SKM-1 (cell line): ENCODE measurements around the gene CEBPG.
A peak's percentile ranks its signal among the peaks of the same experiment; 100 is the strongest.

Experiments
- DNase-seq: peaks from one replicate; lab custom pipeline; 2025; ENCODE audit not compliant: unreplicated experiment; lab: John Stamatoyannopoulos, UW

CEBPG gene

GRCh38 chr19:33405254-33405552 lies 31.7 kb downstream of the CEBPG start:
- no peak for DNase-seq

- DNase-seq = no peak
These were observed 32.3 kb downstream of the CEBPG start for GRCh38 chr19:33405553-33406461.

DNA sequence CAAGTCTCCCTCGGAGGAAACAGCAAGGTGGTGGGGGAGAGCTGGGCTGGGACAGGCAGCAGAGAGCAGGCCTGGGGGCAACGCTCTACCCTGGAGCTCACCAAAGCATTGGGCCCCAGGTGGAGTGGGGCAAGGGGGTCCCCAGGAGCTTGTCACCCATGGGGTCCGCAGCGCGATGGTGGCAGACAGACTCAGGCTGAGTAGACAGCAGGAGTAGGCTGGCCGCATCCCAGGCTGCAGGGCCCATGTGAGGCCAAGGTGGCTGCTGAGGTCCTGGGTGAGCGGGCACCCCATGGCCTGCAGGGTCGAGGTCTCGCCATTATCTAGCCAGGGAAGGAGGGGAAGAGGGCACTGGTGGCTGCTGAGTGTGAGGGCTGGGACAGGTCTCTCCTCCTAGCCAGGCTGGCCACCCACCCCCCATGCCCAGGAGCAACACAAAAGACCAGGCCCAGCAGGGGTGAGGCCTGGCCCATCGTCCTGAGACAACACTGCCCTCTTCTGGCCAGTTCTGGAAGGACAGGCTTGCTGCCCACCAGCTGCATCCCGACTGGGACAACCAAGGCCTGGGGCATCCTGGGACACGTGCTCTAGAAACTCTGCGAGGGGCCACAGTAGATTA lies 33.1 kb downstream of the CEBPG start:
- DNase-seq = peak; percentile 41

GRCh38 chr19:33407140-33407551 lies 33.6 kb downstream of the CEBPG start:
- no peak for DNase-seq

DNA sequence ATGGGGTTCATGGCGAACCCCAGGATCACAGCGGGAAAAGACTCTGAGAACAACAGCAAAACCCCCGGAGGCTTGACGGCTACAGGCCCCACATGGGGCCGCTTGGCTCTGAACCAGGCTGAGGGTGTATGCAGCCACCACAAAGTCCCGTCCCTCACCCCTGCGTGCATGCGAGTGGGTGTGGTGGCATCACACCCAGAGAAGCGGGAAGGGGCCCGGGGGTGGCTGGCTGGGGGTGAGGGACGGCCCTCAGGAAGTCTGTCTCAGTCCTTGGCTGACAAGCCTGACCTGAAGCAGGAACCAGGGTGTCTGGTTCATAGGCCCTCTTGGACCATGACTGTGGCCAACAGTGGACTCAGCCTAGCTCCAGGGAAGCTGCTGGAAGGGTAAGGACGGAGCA lies 34.2 kb downstream of the CEBPG start:
- DNase-seq = no peak

DNA sequence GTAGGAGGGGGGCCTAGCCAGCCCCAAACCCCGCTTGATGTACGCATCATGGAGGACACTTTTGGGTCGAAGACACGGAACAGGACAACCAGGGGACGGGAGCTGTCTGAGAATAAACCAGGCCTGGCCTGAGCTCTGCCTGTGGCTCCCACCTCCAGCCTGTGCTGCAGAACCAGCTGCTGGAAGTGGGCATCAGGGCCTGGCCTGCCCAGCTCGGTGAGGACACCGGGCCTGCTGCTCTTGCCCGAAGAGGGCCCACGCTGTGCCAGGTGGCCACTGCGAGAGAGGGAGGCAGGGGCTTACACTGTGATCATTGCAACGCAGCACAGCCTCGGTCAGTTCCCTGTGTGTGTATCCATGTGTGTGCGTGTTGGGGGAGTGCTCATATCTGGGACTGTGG lies 34.6 kb downstream of the CEBPG start:
- DNase-seq = no peak

- no peak for DNase-seq
These were observed 35.3 kb downstream of the CEBPG start for GRCh38 chr19:33408538-33409434.

DNA sequence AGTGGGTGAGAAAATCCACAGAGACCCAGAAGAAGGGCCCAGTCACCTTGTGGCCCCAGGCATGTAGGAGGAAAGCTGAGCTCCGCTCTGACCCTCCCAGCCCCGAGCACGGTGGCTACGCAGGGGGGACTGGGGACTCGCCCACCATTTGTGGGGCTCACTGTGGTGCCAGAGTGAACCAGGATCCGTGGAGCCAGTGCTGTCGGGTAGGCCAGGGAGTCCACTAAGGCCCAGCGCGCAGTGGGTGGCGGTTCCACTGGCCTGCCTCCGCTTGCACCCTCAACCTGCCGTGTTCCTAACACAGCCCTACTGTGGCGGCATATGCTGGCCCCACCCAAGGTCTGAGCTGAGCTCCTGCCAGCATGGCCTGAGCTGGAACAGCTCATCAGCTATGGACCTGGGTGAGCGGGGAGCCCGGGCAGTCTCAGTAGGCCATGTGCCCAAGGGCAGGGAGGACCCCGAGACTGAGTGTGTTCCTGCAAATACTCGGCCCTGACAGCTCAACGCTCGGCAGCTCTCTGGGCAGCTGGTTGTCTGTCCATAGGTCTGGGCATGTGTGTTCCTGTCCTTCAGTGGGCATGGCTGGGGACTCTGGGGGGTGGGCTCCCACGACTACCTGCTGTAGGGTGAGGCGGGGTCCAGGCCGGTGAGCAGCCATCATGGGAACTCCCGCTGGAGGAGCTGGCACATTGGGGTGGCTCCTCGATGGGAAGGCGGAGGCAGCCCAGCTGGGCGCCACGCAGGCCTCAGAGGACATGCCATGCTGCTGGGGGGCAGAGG lies 36.6 kb downstream of the CEBPG start:
- no peak for DNase-seq

- DNase-seq = no peak
These were observed 37.4 kb downstream of the CEBPG start for GRCh38 chr19:33410915-33411401.

- DNase-seq = no peak
These were observed 38.2 kb downstream of the CEBPG start for GRCh38 chr19:33411621-33412180.

GRCh38 chr19:33412601-33413425 lies 39.3 kb downstream of the CEBPG start:
- DNase-seq = no peak

DNA sequence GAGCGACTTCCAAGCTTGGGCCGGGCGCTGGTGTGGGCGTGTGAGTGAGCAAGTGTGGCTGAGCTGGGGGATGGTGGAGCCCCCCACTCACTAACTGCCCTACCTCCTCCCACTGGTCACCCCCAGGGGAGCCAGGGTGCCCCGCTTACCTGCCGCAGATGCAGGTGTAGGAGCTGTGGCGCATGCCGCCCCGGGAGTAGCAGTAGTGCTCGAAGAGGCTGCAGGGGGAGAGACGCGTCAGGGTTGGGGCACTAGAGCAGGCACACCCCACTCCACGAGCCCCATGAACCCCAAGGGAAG lies 39.9 kb downstream of the CEBPG start:
- DNase-seq = no peak

DNA sequence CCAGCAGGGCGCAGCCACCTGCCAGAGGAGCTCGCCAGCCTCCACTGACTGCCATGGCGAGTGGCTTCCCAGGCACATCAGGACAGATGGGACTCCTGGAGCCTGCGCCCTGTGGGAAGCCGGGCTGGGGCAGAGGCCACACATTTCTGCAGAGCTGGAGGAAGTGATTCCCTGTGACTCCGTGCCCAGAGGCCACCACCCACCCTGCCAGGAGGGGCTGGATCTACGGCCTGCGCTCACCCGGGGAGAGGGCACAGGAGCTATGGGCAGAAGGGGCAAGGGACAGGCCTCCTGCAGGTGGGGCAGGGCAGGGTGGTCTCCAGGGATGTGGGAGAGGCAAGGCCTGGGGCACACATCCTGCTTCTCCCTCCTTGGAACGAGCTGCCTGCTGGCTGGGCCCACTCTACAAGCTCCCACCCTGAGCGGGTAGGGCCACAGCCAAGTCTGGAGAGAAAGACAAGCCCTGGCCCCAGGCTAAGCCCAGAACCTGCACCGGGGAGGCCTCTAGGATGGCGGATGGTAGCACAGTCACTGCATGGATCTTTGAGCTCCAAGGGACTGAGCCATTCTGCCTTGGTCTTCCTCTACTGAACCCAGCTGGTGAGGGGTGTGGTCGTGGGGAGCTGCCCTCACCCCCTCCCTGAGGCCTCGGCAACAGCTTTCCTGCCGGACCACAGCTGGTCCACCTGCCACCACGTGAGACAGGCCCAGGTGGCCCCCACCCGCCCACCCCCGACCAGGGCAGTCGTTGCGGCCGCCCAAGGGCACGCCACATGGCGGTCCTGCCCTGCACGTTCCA lies 40.6 kb downstream of the CEBPG start:
- DNase-seq = no peak

DNA sequence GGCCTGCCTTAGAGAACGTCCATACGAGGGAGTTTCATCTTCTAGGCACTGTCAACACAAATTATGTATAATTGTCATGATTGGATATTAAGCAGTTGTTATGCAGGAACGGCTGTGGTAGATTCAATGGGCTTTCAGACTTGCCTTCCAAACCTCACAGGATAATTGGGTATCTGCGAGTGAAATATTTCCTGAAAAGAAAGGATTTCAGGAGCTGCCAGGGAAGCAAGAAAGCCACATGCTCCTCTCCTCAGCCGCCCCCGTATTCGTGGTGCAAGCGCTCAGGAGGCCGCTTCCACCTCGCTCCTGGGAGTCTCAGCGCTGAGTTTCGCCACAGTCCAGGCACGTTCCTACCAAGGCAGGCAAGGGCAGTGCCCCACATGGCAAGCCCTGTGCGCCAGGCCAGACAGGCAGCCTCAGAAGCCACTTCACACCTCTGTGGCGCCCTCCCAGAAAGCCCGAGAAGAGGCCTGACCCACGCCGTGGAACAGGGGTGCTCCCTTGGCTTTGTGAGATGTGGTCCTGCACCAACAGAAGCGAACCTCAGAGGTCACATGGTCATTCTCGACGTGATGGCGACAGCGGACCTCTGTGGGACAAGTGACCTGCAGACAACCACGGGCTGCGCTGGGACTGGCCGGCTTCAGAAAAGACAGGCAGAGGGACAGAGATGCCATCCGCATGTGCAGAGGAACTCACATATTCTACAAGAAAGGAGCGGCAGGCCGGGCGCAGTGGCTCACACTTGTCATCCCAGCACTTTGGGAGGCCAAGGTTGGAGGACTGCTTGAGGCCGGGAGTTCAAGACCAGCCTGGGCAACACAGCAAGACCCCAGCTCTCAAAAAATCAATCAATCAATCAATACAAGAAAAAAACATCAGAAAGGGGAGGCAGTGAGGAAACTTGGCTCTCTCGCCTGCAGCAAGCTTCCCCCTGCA lies 41.4 kb downstream of the CEBPG start:
- DNase-seq = no peak

GRCh38 chr19:33416307-33417215 lies 43.1 kb downstream of the CEBPG start:
- DNase-seq = peak; percentile 52

DNA sequence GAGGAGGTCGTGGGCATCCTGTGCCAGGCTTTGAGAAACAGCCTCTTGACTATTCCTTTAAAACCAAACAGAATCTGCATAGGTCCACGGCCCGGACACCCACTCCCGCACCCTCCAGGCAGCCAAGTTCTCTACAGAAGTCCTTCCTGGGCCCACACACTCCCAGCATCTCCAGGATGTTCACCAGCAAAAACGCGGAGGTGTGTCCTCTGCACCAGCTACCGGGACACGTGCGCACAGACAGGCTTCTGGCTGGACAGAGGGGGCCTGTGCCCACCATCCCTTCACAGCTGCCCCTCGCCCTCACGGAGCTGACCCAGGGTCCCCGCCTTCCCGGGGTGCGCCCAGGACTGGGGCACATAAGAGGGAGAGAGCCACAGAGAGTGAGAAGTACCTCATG lies 44.2 kb downstream of the CEBPG start:
- no peak for DNase-seq

- DNase-seq = no peak
These were observed 45.0 kb downstream of the CEBPG start for GRCh38 chr19:33418461-33418860.
